HepG2 (cell line): Measurements from ENCODE around the gene SEMA3B. TPM values are rescaled to one million over a fixed set of nuclear protein-coding genes. Genes with fewer than 3 reads are reported as not detected.

Source experiments
- CAMTA2 ChIP-seq: sonication (generic); formaldehyde crosslinking; IDR thresholded peaks from 2 replicates; pipeline ENCODE4 v1.4.0; 2020; ENCODE audit warnings: mild to moderate bottlenecking, missing genetic modification reagents, borderline replicate concordance
- ELK4 ChIP-seq: sonication (generic); formaldehyde crosslinking; IDR thresholded peaks from 2 replicates; pipeline ENCODE4 v1.9.0; 2021; ENCODE audit warnings: missing genetic modification reagents, borderline replicate concordance
- ESRRA ChIP-seq: sonication (generic); formaldehyde crosslinking; IDR thresholded peaks from 2 replicates; pipeline ENCODE4 v1.5.1; 2020; ENCODE audit warnings: mild to moderate bottlenecking, low read depth, missing genetic modification reagents
- FOXJ3 ChIP-seq: sonication (generic); formaldehyde crosslinking; IDR thresholded peaks from 2 replicates; pipeline ENCODE4 v1.4.0; 2020; ENCODE audit warnings: missing genetic modification reagents, mild to moderate bottlenecking, borderline replicate concordance
- HMG20A ChIP-seq: IDR thresholded peaks from 2 replicates; pipeline ENCODE4 v1.6.1; 2016; ENCODE audit warnings: borderline replicate concordance
- HOXA3 ChIP-seq: sonication (generic); formaldehyde crosslinking; IDR thresholded peaks from 2 replicates; pipeline ENCODE4 v1.5.0; 2020; ENCODE audit warnings: missing genetic modification reagents
- POGK ChIP-seq: sonication (generic); formaldehyde crosslinking; conservative IDR thresholded peaks from 2 replicates; pipeline ENCODE4 v1.8.0; 2022; ENCODE audit warnings: mild to moderate bottlenecking, moderate library complexity, missing genetic modification reagents
- PRPF4 ChIP-seq: fragments of 200-400 bp; formaldehyde crosslinking; IDR thresholded peaks from 2 replicates; pipeline ENCODE4 v1.6.1; 2016; ENCODE audit warnings: low read length, low read depth; ENCODE audit not compliant: poor library complexity, severe bottlenecking
- REST ChIP-seq, 2 experiments: IDR thresholded peaks; 2 replicates each; pipeline ENCODE4 v1.6.1; 2011 to 2012; ENCODE audit warnings: low read length in 2 of 2, borderline replicate concordance in 1 of 2, low read depth in 1 of 2, mild to moderate bottlenecking in 1 of 2, moderate library complexity in 1 of 2
- SKIL ChIP-seq: sonication (generic); formaldehyde crosslinking; IDR thresholded peaks from 2 replicates; pipeline ENCODE4 v1.8.0; 2022; ENCODE audit warnings: missing genetic modification reagents, mild to moderate bottlenecking, moderate library complexity, borderline replicate concordance
- SMC3 ChIP-seq: IDR thresholded peaks from 2 replicates; pipeline ENCODE4 v1.6.1; 2011; ENCODE audit warnings: low read length, improper control_type of control experiment
- SRF ChIP-seq: IDR thresholded peaks from 2 replicates; pipeline ENCODE4 v1.6.1; 2011; ENCODE audit warnings: mild to moderate bottlenecking, low read depth, low read length, moderate library complexity
- TAF1 ChIP-seq: sonication (generic); formaldehyde crosslinking; IDR thresholded peaks from 2 replicates; pipeline ENCODE4 v1.4.0; 2020; ENCODE audit warnings: missing genetic modification reagents
- TBP ChIP-seq: sonication (generic); formaldehyde crosslinking; IDR thresholded peaks from 2 replicates; pipeline ENCODE4 v1.5.0; 2020; ENCODE audit warnings: missing genetic modification reagents
- ZNF136 ChIP-seq: sonication (generic); formaldehyde crosslinking; IDR thresholded peaks from 2 replicates; pipeline ENCODE4 v1.8.1; 2022; ENCODE audit warnings: low read depth, mild to moderate bottlenecking, moderate library complexity, missing genetic modification reagents
- ZNF800 ChIP-seq: sonication (generic); formaldehyde crosslinking; IDR thresholded peaks from 2 replicates; pipeline ENCODE4 v1.4.0; 2020; ENCODE audit warnings: missing genetic modification reagents
- polyA plus RNA-seq, 8 experiments: library from polyadenylated mRNA; depleted of rRNA in 3 of 8; stranded (reverse) in 7 of 8; unstranded in 1 of 8; fragments of >200 nt; fragmentation: Illumina TruSeq in 4 of 8; extraction: Trizol in 4 of 8; gene quantifications; 2 replicates each; pipeline versions ENCODE4 v1.2.1 to v1.2.3, GENCODE V29; 2011 to 2016; ENCODE audit warnings: low read depth in 4 of 8, missing spikeins in 1 of 8, mixed read lengths in 1 of 8; ENCODE audit not compliant: insufficient read depth in 1 of 8
- total RNA-seq, 5 experiments: library from RNA; depleted of rRNA; stranded (reverse); fragments of >200 nt; fragmentation: Illumina TruSeq; extraction: Trizol; gene quantifications; 2 replicates each; pipeline ENCODE4 v1.2.3, GENCODE V29; 2016; ENCODE audit warnings: low read depth in 1 of 5

Gene SEMA3B
- total and polyA plus RNA-seq, 2 of the 13 experiments (the other 11 are each of a cell fraction or from before 2014, with no cell fraction given) = 93.2 to 158 TPM

GRCh38 chr3:50221411-50222168 is 47.4 kb upstream of the SEMA3B start (continued):
- TF ChIP-seq POGK (CRISPR knock-in tag) (no peak), ZNF800 (no peak), SMC3 (peak; percentile 79), REST (IDR thresholded peaks at IDR 0.05; ENCODE audit: borderline replicate concordance in 1 of 2, low read depth in 1 of 2, low read length in 2 of 2) (no peak), CAMTA2 (CRISPR knock-in tag) (no peak), SKIL (CRISPR knock-in tag) (no peak), SRF (no peak), ELK4 (CRISPR knock-in tag) (no peak), ZNF136 (no peak), TBP (CRISPR knock-in tag) (no peak), TAF1 (CRISPR knock-in tag) (peak; percentile 40), HOXA3 (peak; percentile 55), HMG20A (CRISPR knock-in tag) (no peak), ESRRA (peak; percentile 68; the same call in 1 of the 2 replicates), PRPF4 (no peak), FOXJ3 (CRISPR knock-in tag) (no peak)
